SU-DHL-6 (cell line): ENCODE measurements around the gene VAMP5.

Experiments
- EZH2phosphoT487 ChIP-seq: fragments of 200-600 bp; sonication (generic), shearing (Covaris generic); conservative IDR thresholded peaks from 2 replicates; pipeline ENCODE4 v1.6.1; 2018; ENCODE audit warnings: mild to moderate bottlenecking, antibody characterized with exemption, low read length, moderate library complexity, mixed read lengths
- TF ChIP-seq, protein P1 (sequence below): fragments of 200-600 bp; sonication (generic); IDR thresholded peaks from one replicate; pipeline ENCODE4 v1.5.1; 2017; ENCODE audit warnings: antibody characterized with exemption, mild to moderate bottlenecking, low read length, moderate library complexity; ENCODE audit not compliant: insufficient read depth, poor library complexity, severe bottlenecking

- TF ChIP-seq, protein P1, sequence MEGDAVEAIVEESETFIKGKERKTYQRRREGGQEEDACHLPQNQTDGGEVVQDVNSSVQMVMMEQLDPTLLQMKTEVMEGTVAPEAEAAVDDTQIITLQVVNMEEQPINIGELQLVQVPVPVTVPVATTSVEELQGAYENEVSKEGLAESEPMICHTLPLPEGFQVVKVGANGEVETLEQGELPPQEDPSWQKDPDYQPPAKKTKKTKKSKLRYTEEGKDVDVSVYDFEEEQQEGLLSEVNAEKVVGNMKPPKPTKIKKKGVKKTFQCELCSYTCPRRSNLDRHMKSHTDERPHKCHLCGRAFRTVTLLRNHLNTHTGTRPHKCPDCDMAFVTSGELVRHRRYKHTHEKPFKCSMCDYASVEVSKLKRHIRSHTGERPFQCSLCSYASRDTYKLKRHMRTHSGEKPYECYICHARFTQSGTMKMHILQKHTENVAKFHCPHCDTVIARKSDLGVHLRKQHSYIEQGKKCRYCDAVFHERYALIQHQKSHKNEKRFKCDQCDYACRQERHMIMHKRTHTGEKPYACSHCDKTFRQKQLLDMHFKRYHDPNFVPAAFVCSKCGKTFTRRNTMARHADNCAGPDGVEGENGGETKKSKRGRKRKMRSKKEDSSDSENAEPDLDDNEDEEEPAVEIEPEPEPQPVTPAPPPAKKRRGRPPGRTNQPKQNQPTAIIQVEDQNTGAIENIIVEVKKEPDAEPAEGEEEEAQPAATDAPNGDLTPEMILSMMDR: no peak
- no peak for TF ChIP-seq EZH2phosphoT487
These were observed 37.1 kb downstream of the VAMP5 start for GRCh38 chr2:85621338-85621737.
